Measurements from ENCODE around the gene SP4. TPM values are rescaled to one million over a fixed set of nuclear protein-coding genes. Genes with fewer than 3 reads are reported as not detected.
"Not testable (repeated sequence)": the region's sequence is repeated elsewhere in the genome, so short reads cannot be mapped to it uniquely, and the experiment has no call there.

Gene SP4
- total and polyA plus RNA-seq, 2 of the 4 experiments (the other 2 are of a cell fraction) = 0.97 to 5.9 TPM

DNA sequence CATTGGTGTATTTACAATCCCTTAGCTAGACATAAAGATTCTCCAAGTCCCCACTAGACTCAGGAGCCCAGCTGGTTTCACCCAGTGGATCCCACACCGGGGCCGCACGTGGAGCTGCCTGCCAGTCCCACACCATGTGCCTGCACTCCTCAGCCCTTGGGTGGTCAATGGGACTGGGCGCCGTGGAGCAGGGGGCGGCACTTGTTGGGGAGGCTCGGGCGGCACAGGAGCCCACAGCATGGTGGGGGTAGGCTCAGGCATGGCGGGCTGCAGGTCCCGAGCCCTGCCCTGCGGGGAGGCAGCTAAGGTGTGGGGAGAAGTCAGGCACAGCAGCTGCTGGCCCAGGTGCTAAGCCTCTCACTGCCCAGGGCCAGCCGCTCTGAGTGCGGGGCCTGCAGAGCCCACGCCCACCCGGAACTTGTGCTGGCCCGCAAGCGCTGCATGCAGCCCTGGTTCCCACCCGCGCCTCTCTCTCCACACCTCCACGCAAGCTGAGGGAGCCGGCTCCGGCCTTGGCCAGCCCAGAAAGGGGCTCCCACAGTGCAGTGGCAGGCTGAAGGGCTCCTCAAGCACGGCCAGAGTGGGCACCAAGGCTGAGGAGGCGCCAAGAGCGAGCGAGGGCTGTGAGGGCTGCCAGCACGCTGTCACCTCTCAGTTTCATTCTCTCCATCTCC is 108.7 kb downstream of the SP4 start:
- H4K8ac ChIP-seq (ENCODE audit: low read depth in 2 of 2, low read length in 2 of 2); H3K9me3 ChIP-seq (ENCODE audit: control insufficient read depth, insufficient read depth, low read length); H2BK120ac ChIP-seq (ENCODE audit: low read depth, low read length); H3K27me3 ChIP-seq (ENCODE audit: control insufficient read depth, insufficient read depth, low read length); H3K23ac ChIP-seq (ENCODE audit: low read depth, low read length); H3K4me3 ChIP-seq (ENCODE audit: insufficient read depth, low read depth, low read length); intact Hi-C loops (cut with micrococcal nuclease); H4K20me1 ChIP-seq (ENCODE audit: insufficient read depth, low read length); H3K4me1 ChIP-seq (ENCODE audit: control insufficient read depth, insufficient read depth, low read length); H3K4me2 ChIP-seq (ENCODE audit: low read depth, low read length); H2BK15ac ChIP-seq (ENCODE audit: low read depth, low read length); H3K36me3 ChIP-seq (ENCODE audit: control insufficient read depth, insufficient read depth, low read length); H4K91ac ChIP-seq (ENCODE audit: insufficient read depth, low read depth, low read length); H3K9me1 ChIP-seq (ENCODE audit: insufficient read depth, low read length); dilution Hi-C loops (cut with HindIII; ENCODE audit: low sequenced_read_pairs, unreplicated experiment); H3K56ac ChIP-seq (ENCODE audit: extremely low read depth, insufficient read depth, low read length); DNase-seq; H3K79me1 ChIP-seq (ENCODE audit: low read depth in 1 of 2, low read length in 2 of 2); H4K5ac ChIP-seq (ENCODE audit: low read depth, low read length); H2BK5ac ChIP-seq (ENCODE audit: low read depth, low read length, poor library complexity, severe bottlenecking); H3K4ac ChIP-seq (ENCODE audit: low read depth, low read length); H2AK5ac ChIP-seq (ENCODE audit: low read depth, low read length); ATAC-seq (ENCODE audit: low read depth); CTCF ChIA-PET; H2AFZ ChIP-seq (replicated peaks; ENCODE audit: low read length, poor library complexity); BruUV-seq (replicated peaks); H3K9ac ChIP-seq (ENCODE audit: low read depth, low read length); H3K27ac ChIP-seq (ENCODE audit: insufficient read depth, low read length); H2AK9ac ChIP-seq (replicated peaks; ENCODE audit: low read depth, low read length, poor library complexity); H2BK20ac ChIP-seq (ENCODE audit: low read depth, low read length); in situ Hi-C loops (cut with MboI; ENCODE audit: low sequenced_read_pairs); POLR2A ChIA-PET (ENCODE audit: unreplicated experiment); H3K18ac ChIP-seq (ENCODE audit: low read depth, low read length); H3K14ac ChIP-seq (replicated peaks; ENCODE audit: low read depth, low read length): not testable (repeated sequence)
- WGBS, 2 experiments (ENCODE audit: extremely low coverage in 2 of 2, insufficient read length in 1 of 2) = 88% methylated on average over 8 of the region's 27 CpGs; no CpG with 5 or more reads in 1 of the 2 experiments
